ENCODE results near the gene LUZP4.
"Not testable (repeated sequence)": the region's sequence is repeated elsewhere in the genome, so short reads cannot be mapped to it uniquely, and the experiment has no call there.

LUZP4 gene, protein sequence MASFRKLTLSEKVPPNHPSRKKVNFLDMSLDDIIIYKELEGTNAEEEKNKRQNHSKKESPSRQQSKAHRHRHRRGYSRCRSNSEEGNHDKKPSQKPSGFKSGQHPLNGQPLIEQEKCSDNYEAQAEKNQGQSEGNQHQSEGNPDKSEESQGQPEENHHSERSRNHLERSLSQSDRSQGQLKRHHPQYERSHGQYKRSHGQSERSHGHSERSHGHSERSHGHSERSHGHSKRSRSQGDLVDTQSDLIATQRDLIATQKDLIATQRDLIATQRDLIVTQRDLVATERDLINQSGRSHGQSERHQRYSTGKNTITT

DNA sequence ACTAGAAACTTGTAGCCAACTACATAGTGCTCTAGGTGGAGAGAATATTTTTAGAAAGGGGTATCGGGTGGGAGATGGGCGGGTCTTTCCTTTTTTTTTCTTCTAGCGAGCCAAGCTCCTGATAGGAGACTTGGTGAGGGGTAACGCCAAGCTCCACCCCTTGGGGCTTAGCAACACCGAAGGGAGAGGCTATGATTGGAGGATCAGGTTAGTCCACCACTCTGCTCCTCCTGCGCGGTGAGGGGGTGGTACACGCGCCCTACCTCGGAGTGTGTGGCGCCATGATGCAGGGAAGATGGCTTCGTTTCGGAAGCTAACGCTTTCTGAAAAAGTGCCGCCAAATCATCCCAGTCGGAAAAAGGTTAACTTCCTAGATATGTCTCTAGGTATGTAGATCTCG lies at the start of gene LUZP4:
Gene LUZP4 (plus strand): TSS at position 251 of the 400 bp plus-strand sequence. CDS start 45 bp downstream, at position 296.
- no peak for ATAC-seq

DNA sequence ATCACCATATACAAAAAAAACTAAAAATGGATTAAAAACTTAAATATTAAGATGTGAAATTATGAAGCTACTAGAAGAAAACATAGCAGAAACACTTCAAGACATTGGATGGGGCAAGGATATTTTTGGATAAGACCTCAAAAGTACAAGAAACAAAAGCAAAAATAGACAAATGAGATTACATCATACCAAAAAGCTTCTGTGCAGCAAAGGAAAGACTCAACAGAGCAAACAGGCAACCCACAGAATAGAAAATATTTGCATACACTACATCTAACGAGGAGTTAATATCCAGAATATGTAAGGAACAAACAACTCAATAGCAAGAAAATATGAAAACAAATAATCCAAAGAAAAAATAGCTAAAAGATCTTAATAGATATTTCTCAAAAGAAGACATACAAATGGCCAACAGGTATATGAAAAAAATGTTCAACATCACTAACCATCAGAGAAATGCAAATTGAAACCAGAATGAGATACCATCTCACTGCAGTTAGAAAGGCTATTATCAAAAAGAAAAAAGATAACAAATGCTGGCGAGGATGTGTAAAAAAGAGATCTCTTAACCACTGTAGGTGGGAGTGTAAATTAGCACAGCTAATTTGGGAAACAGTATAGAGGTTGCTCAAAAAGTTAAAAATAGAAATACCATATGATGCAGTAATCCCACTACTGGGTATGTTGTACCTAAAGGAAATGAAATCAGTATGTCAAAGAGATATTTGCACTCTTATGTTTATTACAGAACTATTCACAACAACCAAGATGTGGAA lies 37.9 kb upstream of the LUZP4 start:
- ATAC-seq, result no peak

- ATAC-seq, result no peak
These were observed 34.5 kb upstream of the LUZP4 start for GRCh38 chrX:115255003-115255402.

DNA sequence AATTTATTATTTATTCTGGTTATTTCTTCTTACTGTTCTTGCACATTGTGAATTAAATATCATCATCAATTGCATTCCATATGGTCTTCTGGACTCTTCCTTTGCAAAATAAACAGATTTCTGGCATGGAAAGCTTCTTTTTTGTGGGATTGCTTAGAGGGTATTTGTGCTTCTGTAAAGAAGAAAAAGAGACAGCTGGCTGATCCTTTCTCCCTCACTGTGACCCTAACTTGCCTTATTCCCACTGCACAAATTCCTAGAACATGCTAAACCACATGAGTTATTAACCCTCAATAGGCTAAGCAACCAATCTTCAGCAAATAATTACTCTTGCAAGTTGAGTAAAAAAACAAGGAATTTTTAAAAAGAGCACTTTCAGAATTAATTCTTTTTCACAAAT lies 31.8 kb upstream of the LUZP4 start:
- no peak for ATAC-seq

DNA sequence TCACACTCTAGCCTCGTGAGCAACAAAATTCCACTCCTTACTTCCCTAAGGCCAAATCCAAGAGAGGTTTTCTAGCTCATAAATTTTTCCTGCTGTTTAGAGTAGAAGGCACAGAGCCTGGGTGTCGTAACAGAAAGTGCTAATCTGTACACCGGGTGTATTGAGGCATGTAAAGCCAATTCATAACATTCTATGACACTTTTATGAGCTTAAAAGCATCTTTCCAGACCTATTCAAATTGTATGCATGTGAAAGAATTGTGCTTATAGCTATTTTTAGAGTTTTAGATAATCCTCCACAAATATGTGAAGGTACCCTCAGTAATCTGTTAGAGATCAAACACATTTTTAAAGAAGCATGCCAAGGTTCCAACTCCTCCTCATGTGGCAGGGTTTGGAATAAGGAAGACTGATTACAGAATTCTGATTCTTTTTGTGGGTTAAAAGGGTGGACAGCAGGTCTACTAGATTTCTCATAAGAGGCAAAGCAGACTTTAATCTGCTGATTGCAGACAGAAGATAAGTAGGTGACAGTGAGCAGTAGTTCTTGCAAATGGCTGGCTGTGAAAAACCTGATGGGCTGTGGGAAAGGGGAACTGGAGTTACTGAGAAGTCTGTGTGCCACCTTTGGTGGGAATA lies 30.2 kb upstream of the LUZP4 start:
- ATAC-seq, result no peak

DNA sequence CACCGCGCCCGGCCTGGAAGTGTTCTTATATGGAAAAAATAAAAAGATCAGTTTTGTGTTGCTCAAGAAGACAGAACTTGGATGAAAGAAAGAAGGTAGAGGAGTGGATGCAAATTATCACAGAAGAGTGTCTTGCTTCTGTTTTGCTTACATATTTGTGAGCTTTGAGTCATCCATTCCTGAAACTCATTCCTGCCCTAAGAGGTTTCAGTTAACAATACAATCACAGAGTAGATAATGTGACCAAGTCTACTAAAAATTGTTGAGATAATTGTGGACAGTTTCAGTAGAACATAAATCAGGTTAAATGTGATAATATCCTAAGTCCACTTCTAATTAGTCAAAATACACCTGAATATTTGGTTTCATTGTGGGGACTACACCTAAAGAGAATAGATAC lies 29.2 kb upstream of the LUZP4 start:
- ATAC-seq, result no peak

DNA sequence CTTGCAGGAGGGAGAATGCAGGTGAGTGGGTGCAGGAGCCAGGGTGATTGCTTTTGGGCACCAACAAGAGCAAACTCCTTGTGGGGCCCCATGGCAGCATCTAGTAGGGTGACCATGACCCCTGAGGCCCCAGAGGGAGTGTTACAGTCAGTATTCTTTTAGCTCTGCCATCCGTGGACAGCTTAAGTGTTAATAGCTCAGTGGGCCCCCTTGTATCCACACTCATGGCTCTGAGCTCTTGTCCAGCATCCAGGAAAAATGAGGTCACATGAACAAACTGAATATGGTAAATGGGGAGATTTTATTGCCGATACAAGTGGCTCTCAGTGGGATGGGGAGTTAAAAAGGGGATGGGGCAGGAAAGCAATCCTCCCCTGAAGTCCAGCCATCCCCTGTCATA lies 28.4 kb upstream of the LUZP4 start:
- ATAC-seq, result no peak

GRCh38 chrX:115264009-115264408 lies 25.5 kb upstream of the LUZP4 start:
- ATAC-seq, result no peak

- no peak for ATAC-seq
These were observed 23.2 kb upstream of the LUZP4 start for GRCh38 chrX:115266300-115266699.

- no peak for ATAC-seq
These were observed 21.1 kb upstream of the LUZP4 start for GRCh38 chrX:115268421-115268820.

GRCh38 chrX:115269051-115269683 lies 20.3 kb upstream of the LUZP4 start:
- ATAC-seq, result no peak

GRCh38 chrX:115284877-115285276 lies 4.6 kb upstream of the LUZP4 start:
- no peak for ATAC-seq

DNA sequence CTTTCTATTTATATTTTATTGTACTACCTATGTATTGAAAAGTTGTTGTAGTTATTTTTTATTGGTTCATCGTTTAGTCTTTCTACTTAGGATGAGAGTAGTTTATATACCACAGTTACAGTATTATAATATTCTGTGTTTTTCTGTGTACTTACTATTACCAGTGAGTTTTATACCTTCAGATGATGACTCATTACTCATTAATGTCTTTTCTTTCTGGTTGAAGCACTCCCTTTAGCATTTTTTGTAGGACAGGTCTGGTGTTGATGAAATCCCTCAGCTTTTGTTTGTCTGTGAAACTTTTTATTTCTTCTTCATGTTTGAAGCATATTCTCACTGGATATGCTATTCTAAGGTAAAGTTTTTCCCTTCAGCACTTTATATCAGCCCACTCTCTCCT lies 7.7 kb downstream of the LUZP4 start:
- no peak for ATAC-seq

GRCh38 chrX:115311139-115311538 lies 21.6 kb downstream of the LUZP4 start:
- ATAC-seq, result no peak

GRCh38 chrX:115311601-115312001 lies 22.1 kb downstream of the LUZP4 start:
- no peak for ATAC-seq

- no peak for ATAC-seq
These were observed 28.6 kb downstream of the LUZP4 start for GRCh38 chrX:115318139-115318538.

GRCh38 chrX:115322375-115322774 lies 32.9 kb downstream of the LUZP4 start:
- no peak for ATAC-seq

DNA sequence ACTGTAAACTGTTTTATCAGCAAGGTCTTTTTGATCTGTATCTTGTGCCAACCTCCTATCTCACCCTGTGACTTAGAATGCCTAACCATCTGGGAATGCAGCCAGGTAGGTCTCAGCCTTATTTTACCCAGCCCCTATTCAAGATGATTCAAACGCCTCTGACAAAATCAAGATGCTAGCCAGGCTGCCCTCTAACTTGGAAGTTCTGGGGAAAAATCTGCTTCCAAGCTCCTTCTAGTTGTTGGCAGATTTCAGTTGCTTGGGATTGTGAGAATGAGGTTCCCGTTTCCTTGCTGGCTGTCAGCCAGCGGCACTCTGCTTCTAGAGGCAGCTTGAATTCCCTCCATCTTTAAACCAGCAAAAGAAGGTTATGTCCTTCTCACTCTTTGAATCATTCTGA lies 34.7 kb downstream of the LUZP4 start:
- no peak for ATAC-seq

DNA sequence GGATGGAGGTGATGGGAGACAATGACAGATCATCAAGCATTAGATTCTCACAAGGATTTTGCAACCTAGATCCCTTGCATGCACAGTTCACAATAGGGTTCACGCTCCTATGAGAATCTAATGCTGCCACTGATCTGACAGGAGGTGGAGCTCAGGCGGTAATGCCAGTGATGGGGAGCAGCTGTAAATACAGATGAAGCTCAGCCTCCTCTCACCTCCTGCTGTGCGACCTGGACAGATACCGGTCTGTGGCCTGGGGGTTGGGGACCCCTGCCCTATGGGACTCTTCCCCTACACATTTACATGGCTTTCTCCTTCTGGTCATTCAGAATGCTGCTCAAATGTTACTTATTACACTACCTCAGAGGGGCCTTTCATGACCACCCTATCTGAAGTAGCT lies 39.8 kb downstream of the LUZP4 start:
- not testable (repeated sequence) for ATAC-seq

DNA sequence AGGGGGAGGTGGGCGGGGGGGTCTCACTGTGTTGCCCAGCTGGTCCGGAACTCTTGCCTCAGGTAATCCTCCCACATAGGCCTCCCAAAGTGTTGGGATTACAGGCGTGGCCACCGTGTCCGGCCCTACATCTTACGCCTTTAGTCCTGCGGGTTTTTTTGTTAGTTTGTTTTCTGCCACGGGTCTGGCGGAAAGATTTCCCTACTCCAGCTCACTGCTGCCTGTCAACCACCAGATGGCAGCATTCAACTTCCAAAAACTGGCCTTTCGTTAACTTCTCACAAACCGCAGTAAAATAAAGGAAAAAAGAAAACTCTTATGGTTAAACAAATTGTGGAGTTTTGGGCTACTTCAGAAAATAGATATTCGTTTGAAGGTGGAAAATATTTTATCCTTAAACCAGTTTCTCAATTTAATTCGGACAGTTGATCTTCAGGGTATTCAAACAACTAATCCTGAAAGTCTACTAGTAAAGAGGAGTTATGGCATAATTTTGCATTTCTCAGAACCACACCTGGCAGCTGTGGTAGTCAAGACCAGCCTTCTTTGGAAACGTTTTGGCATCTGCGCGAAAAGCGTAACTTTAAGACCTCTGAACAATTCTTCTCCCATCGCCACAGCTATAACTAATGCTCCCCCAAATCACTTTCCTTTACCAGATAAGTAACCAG lies 41.1 kb downstream of the LUZP4 start:
- ATAC-seq, result no peak

DNA sequence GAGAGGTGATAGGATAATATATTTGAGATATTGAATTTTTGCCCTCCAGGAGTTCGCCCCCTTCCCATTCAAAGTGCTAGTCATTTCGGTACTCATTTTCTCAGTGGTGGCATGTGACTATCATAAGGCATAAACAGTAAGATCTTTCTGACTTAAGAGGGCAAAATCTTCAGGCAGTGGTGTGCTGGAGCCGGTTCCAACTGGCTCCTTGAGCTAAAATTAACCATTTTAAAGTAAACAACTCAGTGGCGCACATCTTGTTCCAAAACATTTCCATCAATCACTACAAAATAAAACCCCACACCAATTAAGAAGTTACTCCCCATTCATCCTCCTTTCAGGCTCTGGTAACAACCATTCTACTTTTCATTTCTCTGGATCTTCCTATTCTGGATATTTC lies 43.3 kb downstream of the LUZP4 start:
- ATAC-seq, result no peak

DNA sequence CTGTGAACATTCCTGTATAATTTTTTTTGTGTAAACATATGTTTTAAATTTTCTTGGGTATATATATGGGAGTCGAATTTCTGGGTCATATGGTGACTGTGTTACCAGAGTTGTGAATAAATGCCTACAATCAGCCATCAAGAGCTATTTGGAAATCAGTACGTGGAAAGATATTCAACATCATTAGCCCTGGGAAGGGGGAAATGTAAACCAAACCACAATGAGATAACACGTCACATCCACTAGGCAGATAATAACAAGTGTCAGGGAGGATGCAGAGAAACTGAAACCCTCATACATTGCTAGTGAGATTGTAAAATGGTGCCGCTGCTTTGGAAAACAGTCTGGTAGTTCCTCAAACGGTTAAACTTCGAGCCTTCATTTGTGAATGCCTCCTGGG lies 43.9 kb downstream of the LUZP4 start:
- no peak for ATAC-seq

Data from activated CD4-positive, CD25-positive, alpha-beta regulatory T cell treated with anti-CD3 and anti-CD28 coated beads, Interleukin-2, amount 50 U/mL, for 24 hours (primary cell).